BJ (cell line): ENCODE measurements around the gene PNPLA7. TPM values are rescaled to one million over a fixed set of nuclear protein-coding genes. Genes with fewer than 3 reads are reported as not detected.
"Not testable (repeated sequence)": the region's sequence is repeated elsewhere in the genome, so short reads cannot be mapped to it uniquely, and the experiment has no call there.

Source experiments
- CTCF ChIA-PET: fragments of 350-600 bp; formaldehyde crosslinking; extraction: SDS; loops from one replicate; lab custom pipeline; 2021; ENCODE audit warnings: antibody characterized with exemption, inconsistent platforms; lab: Yijun Ruan, JAX
- POLR2A ChIA-PET: fragments of 300-600 bp; sonication (Branson Sonifier 250); formaldehyde crosslinking; extraction: SDS; loops from one replicate; lab custom pipeline; 2021; ENCODE audit warnings: antibody characterized with exemption; lab: Charles Lee
- DNase-seq: peaks from one replicate; pipeline ENCODE4 v3.0.0-alpha.2; 2011; ENCODE audit warnings: low read depth
- H3K27me3 ChIP-seq: 2 replicates; pipeline ENCODE4 v1.6.0; 2011; ENCODE audit warnings: low read length; ENCODE audit not compliant: control insufficient read depth, insufficient read depth
- H3K36me3 ChIP-seq: 2 replicates; pipeline ENCODE4 v1.5.1; 2011; ENCODE audit warnings: low read length; ENCODE audit not compliant: control insufficient read depth, insufficient read depth
- H3K4me3 ChIP-seq: 2 replicates; pipeline ENCODE4 v1.5.1; 2011; ENCODE audit warnings: low read depth, mild to moderate bottlenecking, control low read depth, low read length
- CTCF ChIP-seq: IDR thresholded peaks from 2 replicates; pipeline ENCODE4 v1.5.1; 2011; ENCODE audit warnings: low read depth, mild to moderate bottlenecking, control low read depth, inconsistent platforms, low read length, moderate library complexity; ENCODE audit not compliant: insufficient read depth
- polyA plus RNA-seq: library from polyadenylated mRNA; depleted of rRNA; stranded (reverse); fragments of >200 nt; gene quantifications from 2 replicates; pipeline ENCODE4 v1.2.3, GENCODE V29; 2011

Gene PNPLA7
- polyA plus RNA-seq, 1 experiment: 0.63 TPM

- TF ChIP-seq CTCF: no peak
- Histone ChIP-seq H3K36me3 (peaks cover 26% of the 10 kb centered on the region), H3K4me3 (peak overlapping the region; percentile 33), H3K27me3 (no peaks in the 10 kb centered on the region)
- DNase-seq: no peak
- ChIA-PET POLR2A (no interaction called here), CTCF (interaction anchor here (0.9 to 1.7 kb wide), 3 partner anchors 10 to 81 kb away, joined by 3 to 5 read pairs (median 4); partner anchors contain the start of genes EXD3 and NOXA1)
Measured at GRCh38 chr9:137453643-137454081, 96.5 kb downstream of the PNPLA7 start.

- TF ChIP-seq CTCF: no peak
Measured at GRCh38 chr9:137452761-137453642, 97.2 kb downstream of the PNPLA7 start.

GRCh38 chr9:137452006-137452760 is 98.0 kb downstream of the PNPLA7 start:
- no peak for TF ChIP-seq CTCF
- DNase-seq: no peak
- POLR2A ChIA-PET: no interaction called here
- Histone ChIP-seq H3K36me3 (peaks cover 27% of the 10 kb centered on the region), H3K4me3 (no peak overlapping the region), H3K27me3 (no peaks in the 10 kb centered on the region)
- CTCF ChIA-PET: no interaction called here

More at GRCh38 chr9:137452761-137453642, 97.2 kb downstream of the PNPLA7 start:
- ChIA-PET POLR2A (no interaction called here), CTCF (interaction anchor here (1.5 to 1.7 kb wide), 2 partner anchors 10 to 30 kb away, joined by 4 to 5 read pairs; partner anchors contain the start of genes EXD3 and NOXA1)
- Histone ChIP-seq H3K27me3 (no peaks in the 10 kb centered on the region), H3K36me3 (peaks cover 28% of the 10 kb centered on the region), H3K4me3 (peak overlapping the region; percentile 33)
- no peak for DNase-seq

- CTCF ChIA-PET, DNase-seq, POLR2A ChIA-PET, H3K27me3 ChIP-seq, H3K4me3 ChIP-seq: not testable (repeated sequence)
- peaks cover 24% of the 10 kb centered on the region for H3K36me3 ChIP-seq
Measured at GRCh38 chr9:137451264-137452005, 98.8 kb downstream of the PNPLA7 start.

GRCh38 chr9:137450539-137451222 is 99.5 kb downstream of the PNPLA7 start:
- H3K4me3 ChIP-seq, CTCF ChIA-PET, POLR2A ChIA-PET, H3K27me3 ChIP-seq, DNase-seq: not testable (repeated sequence)
- peaks cover 23% of the 10 kb centered on the region for H3K36me3 ChIP-seq
